H1 (cell line): ENCODE data around the gene FOXO6. TPM values are rescaled to one million over a fixed set of nuclear protein-coding genes. Genes with fewer than 3 reads are reported as not detected.

ENCODE experiments used
- GABPA ChIP-seq: IDR thresholded peaks from 2 replicates; pipeline ENCODE4 v1.6.1; 2011; ENCODE audit warnings: mild to moderate bottlenecking, low read length, moderate library complexity, borderline replicate concordance; ENCODE audit not compliant: insufficient read depth
- GTF2F1 ChIP-seq: IDR thresholded peaks from 2 replicates; pipeline ENCODE4 v1.6.1; 2012; ENCODE audit warnings: low read depth, low read length, improper control_type of control experiment, borderline replicate concordance
- NANOG ChIP-seq: IDR thresholded peaks from 2 replicates; pipeline ENCODE4 v1.6.1; 2011; ENCODE audit warnings: low read length, low read depth, mild to moderate bottlenecking, inconsistent platforms; ENCODE audit not compliant: insufficient read depth, poor library complexity, severe bottlenecking
- RAD21 ChIP-seq, 2 experiments: IDR thresholded peaks in 1 of 2; conservative IDR thresholded peaks in 1 of 2; 2 replicates each; pipeline ENCODE4 v1.6.1; 2011; ENCODE audit warnings: low read depth in 2 of 2, low read length in 2 of 2, improper control_type of control experiment in 1 of 2, inconsistent platforms in 1 of 2, mild to moderate bottlenecking in 1 of 2, moderate library complexity in 1 of 2
- TAF1 ChIP-seq: IDR thresholded peaks from 2 replicates; pipeline ENCODE4 v1.6.1; 2011; ENCODE audit warnings: mild to moderate bottlenecking, low read depth, low read length
- TEAD4 ChIP-seq: IDR thresholded peaks from 2 replicates; pipeline ENCODE4 v1.6.1; 2012; ENCODE audit warnings: low read depth, low read length, inconsistent platforms, mixed read lengths
- polyA plus RNA-seq, 7 experiments: library from polyadenylated mRNA; depleted of rRNA in 3 of 7; stranded (reverse) in 5 of 7; unstranded in 2 of 7; fragments of >200 nt in 5 of 7; fragments of 200-250 nt in 2 of 7; gene quantifications; 1 replicate in 5 of 7; 2 replicates in 1 of 7; 4 replicates in 1 of 7; pipeline versions ENCODE4 v1.2.1 to v1.2.3, GENCODE V29; 2011 to 2013; ENCODE audit warnings: missing spikeins in 2 of 7, mixed read lengths in 2 of 7
- total RNA-seq: library from RNA; stranded (reverse); fragmentation: NEBNext Ultra II Directional; extraction: Animal tissue kit (Norgen Biotek cat#: 25700); gene quantifications from 2 replicates; pipeline ENCODE4 v1.2.1, GENCODE V29; 2021
- TF ChIP-seq, protein P1 (sequence below): IDR thresholded peaks from 2 replicates; pipeline ENCODE4 v1.6.1; 2012; ENCODE audit warnings: low read length, inconsistent platforms

The FOXO6 gene
- total and polyA plus RNA-seq, 2 of the 8 experiments (the other 6 are each of a cell fraction or from before 2014, with no cell fraction given): 0.59 to 3.0 TPM

DNA sequence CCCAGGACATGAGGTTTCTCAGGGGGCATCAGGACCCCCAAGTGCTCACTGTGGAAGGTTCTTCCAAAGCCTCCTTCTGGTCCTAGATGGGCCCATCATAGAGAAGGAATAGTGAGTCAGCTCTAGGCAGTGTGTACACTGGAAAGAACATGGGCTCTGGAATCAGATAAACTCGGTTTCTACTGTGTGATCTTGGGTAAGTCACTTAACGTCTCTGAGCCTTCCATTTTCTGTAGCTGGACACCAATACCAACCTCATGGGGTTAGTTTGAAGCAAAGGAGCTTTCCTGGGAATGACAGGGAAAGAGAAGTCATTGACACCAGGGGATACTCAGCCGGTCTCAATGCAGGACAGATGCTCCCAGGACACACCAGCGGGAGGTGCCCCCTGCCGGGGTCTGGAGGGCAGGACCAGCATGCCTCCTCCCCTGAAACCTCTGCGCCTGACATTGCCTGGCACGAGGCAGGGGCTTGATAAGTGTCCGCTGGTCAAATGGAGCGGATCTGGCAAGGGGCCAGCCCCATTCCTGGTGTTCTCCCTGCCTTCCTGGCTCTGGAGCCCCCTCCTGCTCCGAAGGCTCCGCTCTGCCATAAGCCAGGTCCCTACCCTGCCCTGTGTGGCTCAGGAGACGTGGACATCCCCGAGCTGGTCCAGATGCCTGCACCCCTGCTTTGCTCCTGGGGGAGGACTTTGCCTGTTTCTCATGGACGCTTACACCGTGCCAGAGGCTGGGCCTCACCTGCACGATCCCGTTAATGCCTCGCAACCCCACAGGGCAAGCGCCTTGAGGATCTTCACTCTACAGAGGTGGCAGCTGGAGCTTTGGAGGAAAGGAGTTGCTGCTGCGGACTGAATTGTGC lies 70.5 kb downstream of the FOXO6 start (continued):
- no peak for TF ChIP-seq NANOG
- TF ChIP-seq, protein P1, sequence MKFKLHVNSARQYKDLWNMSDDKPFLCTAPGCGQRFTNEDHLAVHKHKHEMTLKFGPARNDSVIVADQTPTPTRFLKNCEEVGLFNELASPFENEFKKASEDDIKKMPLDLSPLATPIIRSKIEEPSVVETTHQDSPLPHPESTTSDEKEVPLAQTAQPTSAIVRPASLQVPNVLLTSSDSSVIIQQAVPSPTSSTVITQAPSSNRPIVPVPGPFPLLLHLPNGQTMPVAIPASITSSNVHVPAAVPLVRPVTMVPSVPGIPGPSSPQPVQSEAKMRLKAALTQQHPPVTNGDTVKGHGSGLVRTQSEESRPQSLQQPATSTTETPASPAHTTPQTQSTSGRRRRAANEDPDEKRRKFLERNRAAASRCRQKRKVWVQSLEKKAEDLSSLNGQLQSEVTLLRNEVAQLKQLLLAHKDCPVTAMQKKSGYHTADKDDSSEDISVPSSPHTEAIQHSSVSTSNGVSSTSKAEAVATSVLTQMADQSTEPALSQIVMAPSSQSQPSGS: no peak
- TF ChIP-seq RAD21 (IDR thresholded peaks at IDR 0.05 in 1 of 2, conservative IDR thresholded peaks at IDR 0.05 in 1 of 2; ENCODE audit: low read depth in 2 of 2, low read length in 2 of 2): no peak
- TF ChIP-seq TEAD4: no peak
- no peak for TF ChIP-seq GTF2F1
- TF ChIP-seq GABPA: no peak
- no peak for TF ChIP-seq TAF1

Other genes starting within 250 kb of the FOXO6 start
- 16.6 and 16.7 TPM in 2 replicates for gene SCMH1, start 119.1 kb upstream of the FOXO6 start, total RNA-seq
- gene SCMH1, start 119.1 kb upstream of the FOXO6 start, polyA plus RNA-seq (2011; rRNA removed): 29.8 and 30.7 TPM in 2 replicates
- gene EDN2, start 123.2 kb downstream of the FOXO6 start, total RNA-seq: 0.39 TPM in 1 of 2 replicates, not detected in the other
- gene EDN2, start 123.2 kb downstream of the FOXO6 start, polyA plus RNA-seq (2011; rRNA removed): 0.32 and 0.39 TPM in 2 replicates